Esophagus squamous epithelium (tissue), 5 donors: ENCODE results near the gene CUBN. TPM values are rescaled to one million over a fixed set of nuclear protein-coding genes. Genes with fewer than 3 reads are reported as not detected.

Experiments used
- DNase-seq: peaks from one replicate; lab custom pipeline; 2025; lab: John Stamatoyannopoulos, UW
- H3K27ac ChIP-seq, 4 donors: fragments of 200-600 bp; sonication (generic); one replicate each; pipeline ENCODE4 v1.5.1; 2016 to 2019; ENCODE audit warnings: mild to moderate bottlenecking in 1 of 4
- H3K27me3 ChIP-seq, 4 donors: fragments of 200-600 bp; sonication (generic); 1 replicate in 3 of 4; 2 replicates in 1 of 4; pipeline versions ENCODE4 v1.5.1 to v1.6.0; 2017 to 2021; ENCODE audit warnings: antibody characterized with exemption in 1 of 4
- H3K36me3 ChIP-seq, 3 donors: fragments of 200-600 bp; sonication (generic); one replicate each; pipeline ENCODE4 v1.5.1; 2016 to 2019
- H3K4me1 ChIP-seq, 3 donors: fragments of 200-600 bp; sonication (generic); one replicate each; pipeline ENCODE4 v1.5.1; 2017 to 2019
- H3K4me3 ChIP-seq, 4 donors: fragments of 200-600 bp; sonication (generic); 1 replicate in 3 of 4; 2 replicates in 1 of 4; pipeline ENCODE4 v1.5.1; 2016 to 2019; ENCODE audit warnings: mild to moderate bottlenecking in 2 of 4, moderate library complexity in 1 of 4
- H3K9me3 ChIP-seq, 3 donors: fragments of 200-600 bp; sonication (generic); one replicate each; pipeline ENCODE4 v1.5.1; 2016 to 2019
- POLR2A ChIP-seq, 4 donors: fragments of 450-650 bp; IDR thresholded peaks; one replicate each; pipeline ENCODE4 v1.6.1; 2017; ENCODE audit warnings: antibody characterized with exemption in 4 of 4, mild to moderate bottlenecking in 4 of 4, moderate library complexity in 3 of 4
- WGBS, 2 donors: methylation state at CpG; one replicate each; pipeline ENCODE4 v1.1.5; 2018; 5-methylcytosine and 5-hydroxymethylcytosine counted together
- intact Hi-C: fragments of 100-400 bp; cut with DNase I; formaldehyde crosslinking; loops from one replicate; pipeline ENCODE4 v1.15.0; 2022
- total RNA-seq, 4 donors: library from RNA; depleted of rRNA; stranded (reverse); fragments of >200 nt; gene quantifications; one replicate each; pipeline ENCODE4 v1.1.0, GENCODE V29; 2016
- TF ChIP-seq, protein P1 (sequence below), 6 experiments: fragments of 450-650 bp in 4 of 6; fragments of 200-600 bp in 2 of 6; sonication (generic) in 2 of 6; IDR thresholded peaks; one replicate each; pipeline ENCODE4 v1.5.1; 2016 to 2019; ENCODE audit warnings: antibody characterized with exemption in 6 of 6, mild to moderate bottlenecking in 4 of 6, moderate library complexity in 4 of 6
- donor health status: DM: yes; HTN: yes; CAD: no.

Gene CUBN
- total RNA-seq, 4 donors from 2014 or later: 0.15 to 0.83 (median 0.51) TPM

DNA sequence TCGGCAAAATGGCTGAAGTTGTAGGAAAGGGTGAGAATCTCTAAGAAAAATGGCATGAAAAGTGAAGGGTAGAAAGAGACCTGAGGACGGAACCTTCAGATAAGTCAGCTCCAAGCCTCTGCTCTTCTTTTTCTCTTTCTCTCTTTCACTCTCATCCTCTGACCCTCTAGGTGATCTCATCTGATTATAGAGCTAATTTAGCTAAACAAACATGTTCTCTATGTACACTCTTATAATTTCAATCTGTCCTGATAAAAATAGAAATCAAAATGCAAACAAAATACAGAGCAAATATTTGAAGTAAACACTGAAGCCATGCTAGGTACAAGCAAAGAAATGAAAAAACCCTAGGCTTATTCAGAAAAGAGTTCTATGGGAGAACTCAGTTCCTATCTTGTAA, 14.4 kb upstream of the CUBN start:
- no peak overlapping the region for H3K27ac ChIP-seq
- TF ChIP-seq POLR2A (IDR thresholded peaks at IDR 0.05): no peak
- TF ChIP-seq, protein P1, sequence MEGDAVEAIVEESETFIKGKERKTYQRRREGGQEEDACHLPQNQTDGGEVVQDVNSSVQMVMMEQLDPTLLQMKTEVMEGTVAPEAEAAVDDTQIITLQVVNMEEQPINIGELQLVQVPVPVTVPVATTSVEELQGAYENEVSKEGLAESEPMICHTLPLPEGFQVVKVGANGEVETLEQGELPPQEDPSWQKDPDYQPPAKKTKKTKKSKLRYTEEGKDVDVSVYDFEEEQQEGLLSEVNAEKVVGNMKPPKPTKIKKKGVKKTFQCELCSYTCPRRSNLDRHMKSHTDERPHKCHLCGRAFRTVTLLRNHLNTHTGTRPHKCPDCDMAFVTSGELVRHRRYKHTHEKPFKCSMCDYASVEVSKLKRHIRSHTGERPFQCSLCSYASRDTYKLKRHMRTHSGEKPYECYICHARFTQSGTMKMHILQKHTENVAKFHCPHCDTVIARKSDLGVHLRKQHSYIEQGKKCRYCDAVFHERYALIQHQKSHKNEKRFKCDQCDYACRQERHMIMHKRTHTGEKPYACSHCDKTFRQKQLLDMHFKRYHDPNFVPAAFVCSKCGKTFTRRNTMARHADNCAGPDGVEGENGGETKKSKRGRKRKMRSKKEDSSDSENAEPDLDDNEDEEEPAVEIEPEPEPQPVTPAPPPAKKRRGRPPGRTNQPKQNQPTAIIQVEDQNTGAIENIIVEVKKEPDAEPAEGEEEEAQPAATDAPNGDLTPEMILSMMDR (IDR thresholded peaks at IDR 0.05): no peak
- 92 to 95% methylated on average over 2 of the region's 2 CpGs for WGBS, 2 donors

DNA sequence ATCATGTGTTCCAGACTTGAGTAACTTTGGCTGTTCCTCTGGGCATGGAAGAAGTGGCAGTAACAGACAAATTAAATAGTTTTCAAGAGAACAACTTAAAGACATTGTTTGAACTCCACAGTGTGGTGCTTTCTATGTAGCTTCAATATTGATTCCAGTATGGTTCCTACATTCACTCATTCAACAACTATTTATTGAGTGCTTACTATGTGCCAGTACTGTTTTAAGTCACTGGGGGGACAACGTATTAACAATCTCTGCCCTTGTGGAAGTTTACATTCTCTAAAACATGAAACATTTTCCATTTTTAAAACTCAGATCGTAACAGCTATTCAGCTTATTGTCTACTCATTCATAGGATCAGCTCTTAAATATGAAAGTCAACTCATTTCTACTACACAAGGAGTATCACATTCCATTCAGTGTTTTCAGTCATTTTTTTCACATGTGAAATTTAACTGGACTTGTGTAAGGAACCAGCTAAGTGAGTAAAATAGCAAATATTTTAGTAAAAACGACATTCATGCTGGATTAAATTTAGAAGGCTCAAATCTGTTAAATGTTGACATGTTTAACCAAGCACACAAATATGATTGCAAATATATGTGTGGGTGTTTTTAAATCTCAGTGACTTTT, 13.6 kb upstream of the CUBN start:
- intact Hi-C loops: no loop called here
- no peak overlapping the region for H3K27ac ChIP-seq
- H3K9me3 ChIP-seq: no peaks in the 10 kb centered on the region
- no peaks in the 10 kb centered on the region for H3K36me3 ChIP-seq
- H3K4me1 ChIP-seq: no peaks in the 10 kb centered on the region
- TF ChIP-seq, protein P1 (IDR thresholded peaks at IDR 0.05): no peak
- TF ChIP-seq POLR2A (IDR thresholded peaks at IDR 0.05): no peak
- 63 to 67% methylated on average over 3 of the region's 3 CpGs for WGBS, 2 donors
- no peaks in the 10 kb centered on the region for H3K27me3 ChIP-seq
- H3K4me3 ChIP-seq: no peak overlapping the region
- DNase-seq: no peak

More for the DNA sequence above, 14.4 kb upstream of the CUBN start:
- no peaks in the 10 kb centered on the region for H3K36me3 ChIP-seq
- intact Hi-C loops: no loop called here
- no peaks in the 10 kb centered on the region for H3K27me3 ChIP-seq
- no peak for DNase-seq
- no peak overlapping the region for H3K4me3 ChIP-seq
- H3K9me3 ChIP-seq: no peaks in the 10 kb centered on the region
- no peaks in the 10 kb centered on the region for H3K4me1 ChIP-seq

DNA sequence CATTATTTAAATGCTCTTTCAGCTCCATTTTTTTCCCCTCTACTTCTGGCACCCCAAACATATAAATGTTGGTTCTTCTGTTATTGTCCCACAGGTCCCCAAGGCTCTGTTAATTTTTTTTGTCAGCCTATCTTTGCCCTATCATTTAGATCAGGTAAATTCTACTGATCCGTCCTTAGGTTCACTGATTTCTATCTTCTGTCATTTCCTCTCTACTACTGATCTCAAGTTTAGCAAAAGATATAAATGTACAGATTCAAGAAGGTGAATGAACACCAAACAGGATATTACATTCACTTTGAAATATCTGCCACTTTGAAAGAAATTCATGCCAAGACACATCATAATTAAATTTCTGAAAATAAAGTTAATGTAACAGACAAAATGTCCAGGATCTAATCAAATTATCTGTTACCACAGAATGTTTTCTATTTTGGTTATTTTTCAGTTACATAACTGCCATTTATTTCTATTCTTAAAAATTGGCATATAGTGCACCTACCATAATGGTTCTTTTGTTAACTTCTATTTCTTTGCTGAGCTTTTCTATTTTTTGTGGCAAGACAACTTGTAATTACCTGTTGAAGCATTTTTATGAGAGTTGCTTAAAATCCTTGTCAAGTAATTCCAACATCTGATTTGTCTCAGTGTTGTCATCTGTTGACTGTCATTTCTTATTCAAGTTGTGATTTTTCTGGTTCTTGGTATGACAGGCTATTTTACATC, 12.1 kb upstream of the CUBN start:
- H3K4me1 ChIP-seq: no peaks in the 10 kb centered on the region
- intact Hi-C loops: no loop called here
- no peak for TF ChIP-seq POLR2A (IDR thresholded peaks at IDR 0.05)
- TF ChIP-seq, protein P1 (IDR thresholded peaks at IDR 0.05): no peak
- no peak for DNase-seq
- H3K36me3 ChIP-seq: no peaks in the 10 kb centered on the region
- no peaks in the 10 kb centered on the region for H3K9me3 ChIP-seq
- H3K27ac ChIP-seq: no peak overlapping the region
- 88 to 89% methylated on average over 1 of the region's 1 CpG for WGBS, 2 donors
- no peaks in the 10 kb centered on the region for H3K27me3 ChIP-seq
- H3K4me3 ChIP-seq: no peak overlapping the region

DNA sequence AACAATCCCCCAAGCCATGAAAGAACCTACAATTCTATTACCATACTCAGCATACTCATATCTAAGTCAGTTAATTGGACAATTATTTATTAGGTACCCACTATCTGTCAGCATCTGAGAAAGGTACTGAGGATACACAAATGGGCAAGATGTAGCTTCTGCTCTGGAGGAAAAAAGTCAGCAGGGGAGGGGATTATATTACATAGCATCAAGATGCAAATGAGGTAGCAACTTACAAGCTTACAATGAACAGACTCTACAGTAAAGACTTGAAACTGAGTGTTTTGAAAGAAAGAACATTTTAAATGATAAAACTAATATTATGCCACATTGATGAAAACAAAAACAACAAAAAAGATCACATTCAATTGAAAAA, 10.8 kb upstream of the CUBN start:
- Histone ChIP-seq H3K27me3 (no peaks in the 10 kb centered on the region), H3K4me3 (no peak overlapping the region), H3K9me3 (no peaks in the 10 kb centered on the region), H3K27ac (no peak overlapping the region), H3K36me3 (no peaks in the 10 kb centered on the region), H3K4me1 (no peaks in the 10 kb centered on the region)
- intact Hi-C loops: no loop called here
- no peak for DNase-seq
- TF ChIP-seq POLR2A (IDR thresholded peaks at IDR 0.05): no peak
- TF ChIP-seq, protein P1 (IDR thresholded peaks at IDR 0.05): no peak

DNA sequence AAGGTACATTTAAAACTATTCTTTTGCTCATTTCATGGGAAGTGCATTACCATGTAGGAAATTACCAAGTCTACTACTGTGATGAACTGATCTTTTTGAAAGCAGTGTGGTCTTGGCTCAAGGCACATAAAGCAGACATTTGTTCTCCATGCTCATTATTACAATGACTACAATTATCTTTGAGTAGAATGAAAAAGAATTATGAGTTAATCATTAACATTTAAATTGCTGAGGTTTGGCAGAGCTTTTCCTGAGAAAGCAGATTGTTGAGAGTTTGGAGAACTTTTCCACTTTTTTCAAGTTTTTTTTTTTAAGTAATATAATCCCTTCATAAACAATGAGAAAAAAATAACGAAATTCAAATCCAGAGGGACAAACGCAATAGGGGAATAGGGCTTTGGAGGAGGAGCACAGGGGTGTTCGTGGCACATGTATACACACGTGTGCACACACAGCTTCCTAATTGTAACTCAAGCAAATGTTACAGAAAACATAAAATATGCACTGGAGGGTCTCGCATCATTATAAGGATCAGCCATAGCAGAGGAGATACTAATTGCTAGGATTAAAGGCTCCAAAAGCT, 8.9 kb upstream of the CUBN start:
- intact Hi-C loops: no loop called here

More for the DNA sequence above, 8.9 kb upstream of the CUBN start:
- no peaks in the 10 kb centered on the region for H3K36me3 ChIP-seq
- H3K27ac ChIP-seq: no peak overlapping the region
- no peak overlapping the region for H3K4me3 ChIP-seq
- TF ChIP-seq POLR2A (IDR thresholded peaks at IDR 0.05): no peak
- TF ChIP-seq, protein P1 (IDR thresholded peaks at IDR 0.05): no peak
- no peaks in the 10 kb centered on the region for H3K9me3 ChIP-seq
- no peaks in the 10 kb centered on the region for H3K27me3 ChIP-seq
- H3K4me1 ChIP-seq: no peaks in the 10 kb centered on the region
- DNase-seq: no peak
- WGBS, 2 donors: 36 to 40% methylated on average over 5 of the region's 5 CpGs
